Measurements from ENCODE around the gene SPTBN4.

GRCh38 chr19:40612831-40613689, 146.3 kb downstream of the SPTBN4 start:
- TF ChIP-seq CTCF (conservative IDR thresholded peaks at IDR 0.05; ENCODE audit: low read length) (no peak), EZH2phosphoT487 (IDR thresholded peaks at IDR 0.05; ENCODE audit: borderline replicate concordance) (no peak)

Data from Loucy (cell line).